Heart left ventricle (tissue), 13 donors: ENCODE measurements around the gene FOXE3.

Source experiments
- POLR2A ChIP-seq, 2 donors: fragments of 450-650 bp; IDR thresholded peaks; one replicate each; pipeline ENCODE4 v1.6.1; 2017; ENCODE audit warnings: antibody characterized with exemption in 2 of 2, mild to moderate bottlenecking in 2 of 2, moderate library complexity in 2 of 2
- TF ChIP-seq, protein P1 (sequence below), 12 donors: fragments of 200-600 bp; sonication (generic) in 4 of 12; IDR thresholded peaks; one replicate each; pipeline versions ENCODE4 v1.5.0 to v1.8.0; 2018 to 2022; ENCODE audit warnings: antibody characterized with exemption in 12 of 12, mild to moderate bottlenecking in 5 of 12
- donor health status: ischemic (EF 13 %, LVEDD 7.1; RV severe dilation, severe dysfunction).
- donor health status: DM: no; HTN: yes; CAD: no.
- donor health status: DM: no; HTN: no; CAD: no.
- donor health status: ischemic (EF 25% LVEDD 6.9; RV normal size, moderate dysfunction).
- donor health status: ischemic (EF 25% LVEDD 5.7; RV mildly dilated, moderate dysfunction).
- donor health status: ischemic (EF 35%, LVEDD 5.7; RV mildly dilated, moderate dysfunction).
- donor health status: nonischemic (EF 11% LVEDD 7.7; RV severe dilation, severe dysfunction).
- donor health status: DM: yes; HTN: yes; CAD: no.
- donor health status: PGD.
- donor health status: ischemic (EF 29% LVEDD 5.4; RV normal size, mild dysfunction).
- donor health status: nonischemic (EF 23%, LVEDD 6.1; RV moderate dilation, normal function).

GRCh38 chr1:47450606-47451005 lies 34.5 kb downstream of the FOXE3 start:
- TF ChIP-seq, protein P1, sequence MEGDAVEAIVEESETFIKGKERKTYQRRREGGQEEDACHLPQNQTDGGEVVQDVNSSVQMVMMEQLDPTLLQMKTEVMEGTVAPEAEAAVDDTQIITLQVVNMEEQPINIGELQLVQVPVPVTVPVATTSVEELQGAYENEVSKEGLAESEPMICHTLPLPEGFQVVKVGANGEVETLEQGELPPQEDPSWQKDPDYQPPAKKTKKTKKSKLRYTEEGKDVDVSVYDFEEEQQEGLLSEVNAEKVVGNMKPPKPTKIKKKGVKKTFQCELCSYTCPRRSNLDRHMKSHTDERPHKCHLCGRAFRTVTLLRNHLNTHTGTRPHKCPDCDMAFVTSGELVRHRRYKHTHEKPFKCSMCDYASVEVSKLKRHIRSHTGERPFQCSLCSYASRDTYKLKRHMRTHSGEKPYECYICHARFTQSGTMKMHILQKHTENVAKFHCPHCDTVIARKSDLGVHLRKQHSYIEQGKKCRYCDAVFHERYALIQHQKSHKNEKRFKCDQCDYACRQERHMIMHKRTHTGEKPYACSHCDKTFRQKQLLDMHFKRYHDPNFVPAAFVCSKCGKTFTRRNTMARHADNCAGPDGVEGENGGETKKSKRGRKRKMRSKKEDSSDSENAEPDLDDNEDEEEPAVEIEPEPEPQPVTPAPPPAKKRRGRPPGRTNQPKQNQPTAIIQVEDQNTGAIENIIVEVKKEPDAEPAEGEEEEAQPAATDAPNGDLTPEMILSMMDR (IDR thresholded peaks at IDR 0.05): no peak
- no peak for TF ChIP-seq POLR2A (IDR thresholded peaks at IDR 0.05)
